Measurements from ENCODE around the gene RIPOR3. TPM values are rescaled to one million over a fixed set of nuclear protein-coding genes. Genes with fewer than 3 reads are reported as not detected.
A peak's percentile ranks its signal among the peaks of the same experiment; 100 is the strongest.

The RIPOR3 gene
- polyA plus RNA-seq, 1 experiment = 11.5 TPM

- DNase-seq (ENCODE audit: low read depth, low spot score) = no peak
- POLR2A ChIA-PET = interaction anchor here (2.1 kb wide), 1 partner anchor 26 kb away, joined by 12 read pairs; no protein-coding TSS in a partner anchor
- TF ChIP-seq, protein P1, sequence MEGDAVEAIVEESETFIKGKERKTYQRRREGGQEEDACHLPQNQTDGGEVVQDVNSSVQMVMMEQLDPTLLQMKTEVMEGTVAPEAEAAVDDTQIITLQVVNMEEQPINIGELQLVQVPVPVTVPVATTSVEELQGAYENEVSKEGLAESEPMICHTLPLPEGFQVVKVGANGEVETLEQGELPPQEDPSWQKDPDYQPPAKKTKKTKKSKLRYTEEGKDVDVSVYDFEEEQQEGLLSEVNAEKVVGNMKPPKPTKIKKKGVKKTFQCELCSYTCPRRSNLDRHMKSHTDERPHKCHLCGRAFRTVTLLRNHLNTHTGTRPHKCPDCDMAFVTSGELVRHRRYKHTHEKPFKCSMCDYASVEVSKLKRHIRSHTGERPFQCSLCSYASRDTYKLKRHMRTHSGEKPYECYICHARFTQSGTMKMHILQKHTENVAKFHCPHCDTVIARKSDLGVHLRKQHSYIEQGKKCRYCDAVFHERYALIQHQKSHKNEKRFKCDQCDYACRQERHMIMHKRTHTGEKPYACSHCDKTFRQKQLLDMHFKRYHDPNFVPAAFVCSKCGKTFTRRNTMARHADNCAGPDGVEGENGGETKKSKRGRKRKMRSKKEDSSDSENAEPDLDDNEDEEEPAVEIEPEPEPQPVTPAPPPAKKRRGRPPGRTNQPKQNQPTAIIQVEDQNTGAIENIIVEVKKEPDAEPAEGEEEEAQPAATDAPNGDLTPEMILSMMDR (IDR thresholded peaks at IDR 0.05; ENCODE audit: low read depth, low read length) = no peak
- H3K4me3 ChIP-seq (ENCODE audit: low read depth, low read length) = no peak overlapping the region
- CTCF ChIA-PET = interaction anchor here (0.6 kb wide), 1 partner anchor 98 kb away, joined by 11 read pairs; no protein-coding TSS in a partner anchor
- peak overlapping the region; percentile 33 for H3K27ac ChIP-seq (ENCODE audit: low read depth, low read length)
- H3K27me3 ChIP-seq (ENCODE audit: control insufficient read depth, insufficient read depth, low read length) = no peaks in the 10 kb centered on the region
- no peaks in the 10 kb centered on the region for H3K9me3 ChIP-seq (ENCODE audit: control insufficient read depth, insufficient read depth, low read length)
These were observed 131.3 kb downstream of the RIPOR3 start for GRCh38 chr20:50559856-50560638.

DNA sequence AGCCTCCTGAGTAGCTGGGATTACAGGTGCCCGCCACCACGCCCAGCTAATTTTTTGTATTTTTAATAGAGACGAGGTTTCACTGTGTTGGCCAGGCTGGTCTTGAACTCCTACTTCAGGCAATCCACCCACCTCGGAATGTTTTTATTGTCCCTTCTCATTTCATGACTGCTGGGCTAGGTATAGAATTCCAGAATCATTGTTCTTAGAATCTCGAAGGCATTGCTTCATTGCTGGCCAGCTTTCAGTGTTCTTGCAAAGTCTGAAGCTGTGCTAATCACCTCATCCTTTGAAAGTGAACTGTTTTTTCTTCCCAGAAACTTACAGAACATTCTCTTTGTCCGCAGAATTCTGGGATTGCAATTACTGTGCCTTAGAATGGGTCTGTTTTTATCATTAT, 132.2 kb downstream of the RIPOR3 start:
- H3K27ac ChIP-seq (ENCODE audit: low read depth, low read length) = no peak overlapping the region
- POLR2A ChIA-PET = interaction anchor here (1.2 kb wide), 1 partner anchor 49 kb away, joined by 6 read pairs; the partner anchor contains the start of gene PTPN1
- H3K9me3 ChIP-seq (ENCODE audit: control insufficient read depth, insufficient read depth, low read length) = no peaks in the 10 kb centered on the region

GRCh38 chr20:50558483-50558925, 132.8 kb downstream of the RIPOR3 start:
- no peak overlapping the region for H3K4me3 ChIP-seq (ENCODE audit: low read depth, low read length)
- ChIA-PET CTCF (interaction anchor here (0.6 to 0.9 kb wide), 2 partner anchors 8 to 487 kb away, joined by 3 to 4 read pairs; no protein-coding TSS in a partner anchor), POLR2A (interaction anchor here (0.7 to 1.2 kb wide), 2 partner anchors 48 to 325 kb away, joined by 3 to 6 read pairs; partner anchors contain the start of gene PTPN1)
- H3K27ac ChIP-seq (ENCODE audit: low read depth, low read length) = peak overlapping the region; percentile 39
- no peaks in the 10 kb centered on the region for H3K9me3 ChIP-seq (ENCODE audit: control insufficient read depth, insufficient read depth, low read length)
- TF ChIP-seq, protein P1 (IDR thresholded peaks at IDR 0.05; ENCODE audit: low read depth, low read length) = no peak
- DNase-seq (ENCODE audit: low read depth, low spot score) = no peak
- no peaks in the 10 kb centered on the region for H3K27me3 ChIP-seq (ENCODE audit: control insufficient read depth, insufficient read depth, low read length)

More for the DNA sequence above, 132.2 kb downstream of the RIPOR3 start:
- CTCF ChIA-PET = no interaction called here
- no peak for DNase-seq (ENCODE audit: low read depth, low spot score)
- H3K4me3 ChIP-seq (ENCODE audit: low read depth, low read length) = no peak overlapping the region
- TF ChIP-seq, protein P1 (IDR thresholded peaks at IDR 0.05; ENCODE audit: low read depth, low read length) = no peak
- H3K27me3 ChIP-seq (ENCODE audit: control insufficient read depth, insufficient read depth, low read length) = no peaks in the 10 kb centered on the region

DNA sequence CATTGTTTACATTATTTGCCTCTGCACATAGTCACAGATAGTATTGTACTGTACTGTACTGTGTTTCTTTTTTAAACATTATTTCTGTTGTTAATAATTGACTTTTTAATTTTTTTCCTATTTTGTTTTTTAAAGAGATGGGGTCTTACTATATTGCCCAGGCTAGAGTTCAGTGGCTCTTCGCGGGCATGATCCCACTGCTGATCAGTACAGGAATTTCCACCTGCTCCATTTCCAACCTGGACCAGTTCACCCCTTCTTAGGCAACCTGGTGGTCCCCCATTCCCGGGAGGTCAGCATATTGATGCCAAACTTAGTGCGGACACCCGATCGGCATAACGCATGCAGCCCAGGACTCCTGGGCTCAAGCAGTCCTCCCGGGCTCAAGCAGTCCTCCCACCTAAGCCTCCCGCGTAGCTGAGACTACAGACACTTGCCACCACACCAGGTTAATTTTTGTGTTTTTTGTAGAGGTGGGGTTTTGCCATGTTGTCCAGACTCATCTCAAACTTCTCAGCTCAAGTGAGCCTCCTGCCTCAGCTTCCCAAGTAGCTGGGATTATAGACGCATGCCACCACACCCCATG, 133.7 kb downstream of the RIPOR3 start:
- ChIA-PET CTCF (interaction anchor here (0.6 to 0.9 kb wide), 2 partner anchors 9 to 486 kb away, joined by 3 to 4 read pairs; no protein-coding TSS in a partner anchor), POLR2A (interaction anchor here (0.9 to 1.2 kb wide), 2 partner anchors 9 to 48 kb away, joined by 5 to 6 read pairs; partner anchors contain the start of gene PTPN1)
- no peak for DNase-seq (ENCODE audit: low read depth, low spot score)
- TF ChIP-seq, protein P1 (IDR thresholded peaks at IDR 0.05; ENCODE audit: low read depth, low read length) = no peak
- H3K27me3 ChIP-seq (ENCODE audit: control insufficient read depth, insufficient read depth, low read length) = no peaks in the 10 kb centered on the region
- no peak overlapping the region for H3K4me3 ChIP-seq (ENCODE audit: low read depth, low read length)
- no peaks in the 10 kb centered on the region for H3K9me3 ChIP-seq (ENCODE audit: control insufficient read depth, insufficient read depth, low read length)
- H3K27ac ChIP-seq (ENCODE audit: low read depth, low read length) = peak overlapping the region; percentile 11

All from AG04450 (cell line).